ENCODE data around the gene HNMT. TPM values are rescaled to one million over a fixed set of nuclear protein-coding genes. Genes with fewer than 3 reads are reported as not detected.
A peak's percentile ranks its signal among the peaks of the same experiment; 100 is the strongest.

Gene HNMT
- total and polyA plus RNA-seq, 2 of the 13 experiments (the other 11 are each of a cell fraction or from before 2014, with no cell fraction given): 279 to 309 TPM

DNA sequence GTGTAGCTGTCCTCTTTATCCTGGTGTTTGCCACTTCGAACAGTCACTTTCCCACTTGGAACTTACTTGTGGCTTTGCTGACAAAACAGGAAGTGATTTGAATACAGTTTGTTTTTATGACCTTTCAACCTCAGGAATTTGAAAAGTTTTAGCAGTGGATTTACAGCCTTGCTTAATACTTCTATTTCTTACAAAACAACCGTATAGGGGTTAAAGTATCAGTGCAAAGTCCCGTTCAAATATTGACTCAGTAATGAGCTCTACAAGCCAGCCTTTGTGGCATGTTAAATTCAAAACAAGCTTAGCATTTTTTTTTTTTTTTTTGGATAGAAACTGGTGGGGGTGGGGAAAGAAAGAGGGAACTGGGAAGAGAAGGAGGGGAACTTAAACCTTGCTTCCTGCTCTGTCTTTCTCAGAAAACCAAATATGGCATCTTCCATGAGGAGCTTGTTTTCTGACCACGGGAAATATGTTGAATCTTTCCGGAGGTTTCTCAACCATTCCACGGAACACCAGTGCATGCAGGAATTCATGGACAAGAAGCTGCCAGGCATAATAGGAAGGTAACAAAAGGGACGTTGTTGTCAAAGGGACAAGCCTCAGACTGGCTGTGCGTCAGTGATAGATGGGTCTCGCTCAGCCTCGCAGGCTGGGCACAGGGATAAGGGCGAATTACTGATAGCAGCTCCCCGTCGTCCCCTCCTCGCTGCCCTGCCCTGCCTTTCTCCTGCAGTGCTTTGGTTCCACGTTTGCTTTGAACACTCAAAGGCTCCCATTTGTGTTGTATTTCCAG, at the start of gene HNMT (continued):
- TF ChIP-seq, protein P1, sequence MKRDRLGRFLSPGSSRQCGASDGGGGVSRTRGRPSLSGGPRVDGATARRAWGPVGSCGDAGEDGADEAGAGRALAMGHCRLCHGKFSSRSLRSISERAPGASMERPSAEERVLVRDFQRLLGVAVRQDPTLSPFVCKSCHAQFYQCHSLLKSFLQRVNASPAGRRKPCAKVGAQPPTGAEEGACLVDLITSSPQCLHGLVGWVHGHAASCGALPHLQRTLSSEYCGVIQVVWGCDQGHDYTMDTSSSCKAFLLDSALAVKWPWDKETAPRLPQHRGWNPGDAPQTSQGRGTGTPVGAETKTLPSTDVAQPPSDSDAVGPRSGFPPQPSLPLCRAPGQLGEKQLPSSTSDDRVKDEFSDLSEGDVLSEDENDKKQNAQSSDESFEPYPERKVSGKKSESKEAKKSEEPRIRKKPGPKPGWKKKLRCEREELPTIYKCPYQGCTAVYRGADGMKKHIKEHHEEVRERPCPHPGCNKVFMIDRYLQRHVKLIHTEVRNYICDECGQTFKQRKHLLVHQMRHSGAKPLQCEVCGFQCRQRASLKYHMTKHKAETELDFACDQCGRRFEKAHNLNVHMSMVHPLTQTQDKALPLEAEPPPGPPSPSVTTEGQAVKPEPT (CRISPR knock-in tag; IDR thresholded peaks at IDR 0.05; ENCODE audit: low read depth): 0 out of 2 replicates have a peak, but pooled peaks have one; percentile 4
- TF ChIP-seq RBM22 (optimal IDR thresholded peaks at IDR 0.05; ENCODE audit: low read length) (peak; percentile 94), ZNF281 (CRISPR knock-in tag; IDR thresholded peaks at IDR 0.05; ENCODE audit: borderline replicate concordance) (peak; percentile 93), EHMT2 (IDR thresholded peaks at IDR 0.05; ENCODE audit: borderline replicate concordance, low read depth, low read length) (no peak; the same call in 1 of the 2 replicates), SP5 (CRISPR knock-in tag; IDR thresholded peaks at IDR 0.05; ENCODE audit: borderline replicate concordance, low read depth) (no peak; the same call in none of the 2 replicates), MTA3 (CRISPR knock-in tag; IDR thresholded peaks at IDR 0.05) (no peak), MIER2 (CRISPR knock-in tag; IDR thresholded peaks at IDR 0.05) (peak; percentile 47; the same call in 1 of the 2 replicates), ZNF326 (CRISPR knock-in tag; IDR thresholded peaks at IDR 0.05; ENCODE audit: borderline replicate concordance) (no peak), ZNF737 (CRISPR knock-in tag; IDR thresholded peaks at IDR 0.05; ENCODE audit: borderline replicate concordance) (no peak), ZNF781 (CRISPR knock-in tag; IDR thresholded peaks at IDR 0.05; ENCODE audit: borderline replicate concordance, not compliant biosample characterization) (peak; percentile 94), ZFP82 (CRISPR knock-in tag; IDR thresholded peaks at IDR 0.05; ENCODE audit: borderline replicate concordance) (no peak; the same call in 1 of the 2 replicates), NFATC3 (CRISPR knock-in tag; IDR thresholded peaks at IDR 0.05) (no peak; the same call in 1 of the 2 replicates), ZNF441 (CRISPR knock-in tag; IDR thresholded peaks at IDR 0.05; ENCODE audit: borderline replicate concordance) (0 out of 2 replicates have a peak, but pooled peaks have one; percentile 51), TCF12 (IDR thresholded peaks at IDR 0.05) (no peak), TCF12 (CRISPR knock-in tag; IDR thresholded peaks at IDR 0.05) (peak; percentile 98), MNT (IDR thresholded peaks at IDR 0.05) (no peak; the same call in 1 of the 2 replicates), SRY (CRISPR knock-in tag; IDR thresholded peaks at IDR 0.05) (no peak), ZNF572 (CRISPR knock-in tag; IDR thresholded peaks at IDR 0.05) (no peak), ZBTB8A (CRISPR knock-in tag; IDR thresholded peaks at IDR 0.05; ENCODE audit: borderline replicate concordance, low read depth) (no peak), ZNF850 (CRISPR knock-in tag; conservative IDR thresholded peaks at IDR 0.05) (no peak), GTF3A (CRISPR knock-in tag; conservative IDR thresholded peaks at IDR 0.05) (no peak)
- TF ChIP-seq, protein P2, sequence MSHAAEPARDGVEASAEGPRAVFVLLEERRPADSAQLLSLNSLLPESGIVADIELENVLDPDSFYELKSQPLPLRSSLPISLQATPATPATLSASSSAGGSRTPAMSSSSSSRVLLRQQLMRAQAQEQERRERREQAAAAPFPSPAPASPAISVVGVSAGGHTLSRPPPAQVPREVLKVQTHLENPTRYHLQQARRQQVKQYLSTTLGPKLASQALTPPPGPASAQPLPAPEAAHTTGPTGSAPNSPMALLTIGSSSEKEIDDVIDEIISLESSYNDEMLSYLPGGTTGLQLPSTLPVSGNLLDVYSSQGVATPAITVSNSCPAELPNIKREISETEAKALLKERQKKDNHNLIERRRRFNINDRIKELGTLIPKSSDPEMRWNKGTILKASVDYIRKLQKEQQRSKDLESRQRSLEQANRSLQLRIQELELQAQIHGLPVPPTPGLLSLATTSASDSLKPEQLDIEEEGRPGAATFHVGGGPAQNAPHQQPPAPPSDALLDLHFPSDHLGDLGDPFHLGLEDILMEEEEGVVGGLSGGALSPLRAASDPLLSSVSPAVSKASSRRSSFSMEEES (CRISPR knock-in tag; IDR thresholded peaks at IDR 0.05): peak; percentile 46

Measured in HepG2 (cell line).